ENCODE measurements around the gene GNB1L. TPM values are rescaled to one million over a fixed set of nuclear protein-coding genes. Genes with fewer than 3 reads are reported as not detected.

The GNB1L gene
- total RNA-seq, 2 experiments from 2014 or later, result 3.0 to 6.5 TPM

- H3K9me3 Mint-ChIP-seq, result no peaks in the 10 kb centered on the region
- ATAC-seq (ENCODE audit: poor library complexity) (no peak), DNase-seq (no peak)
- H3K27ac ChIP-seq (ENCODE audit: low read depth in 1 of 2, low read length in 2 of 2), result no peak overlapping the region
- CTCF ChIA-PET, result interaction anchor here (1.8 kb wide), 1 partner anchor 9 kb away, joined by 5 read pairs; no protein-coding TSS in a partner anchor
- H3K9me3 ChIP-seq (ENCODE audit: control insufficient read depth in 1 of 2, insufficient read depth in 1 of 2, low read length in 2 of 2), result no peaks in the 10 kb centered on the region
- H3K27me3 Mint-ChIP-seq, result no peaks in the 10 kb centered on the region
- POLR2A ChIA-PET, result no interaction called here
- H3K4me3 ChIP-seq (ENCODE audit: low read length), result no peak overlapping the region
- H3K36me3 Mint-ChIP-seq (ENCODE audit: low read depth), result no peaks in the 10 kb centered on the region
- H3K4me3 Mint-ChIP-seq, result no peak overlapping the region
- TF ChIP-seq CTCF (IDR thresholded peaks at IDR 0.05), result no peak
- H3K27me3 ChIP-seq (ENCODE audit: control insufficient read depth in 1 of 2, insufficient read depth in 2 of 2, low read length in 2 of 2), result no peaks in the 10 kb centered on the region
- no peak overlapping the region for H3K27ac Mint-ChIP-seq
- H3K36me3 ChIP-seq (ENCODE audit: insufficient read depth, low read length), result no peaks in the 10 kb centered on the region
- no peaks in the 10 kb centered on the region for H3K4me1 Mint-ChIP-seq (ENCODE audit: low read depth)
- H3K4me1 ChIP-seq (ENCODE audit: insufficient read depth, low read length), result no peaks in the 10 kb centered on the region
- intact Hi-C loops (cut with DNase I, micrococcal nuclease), result no loop called here
Observed at GRCh38 chr22:19739448-19739895, 115.2 kb downstream of the GNB1L start.

GRCh38 chr22:19738664-19739447, 115.8 kb downstream of the GNB1L start:
- H3K4me1 Mint-ChIP-seq (ENCODE audit: low read depth), result no peaks in the 10 kb centered on the region
- ATAC-seq (ENCODE audit: poor library complexity) (no peak), DNase-seq (no peak)
- no peaks in the 10 kb centered on the region for H3K36me3 ChIP-seq (ENCODE audit: insufficient read depth, low read length)
- H3K27ac Mint-ChIP-seq, result no peak overlapping the region
- H3K9me3 ChIP-seq (ENCODE audit: control insufficient read depth in 1 of 2, insufficient read depth in 1 of 2, low read length in 2 of 2), result no peaks in the 10 kb centered on the region
- H3K27ac ChIP-seq (ENCODE audit: low read depth in 1 of 2, low read length in 2 of 2), result no peak overlapping the region
- intact Hi-C loops (cut with DNase I, micrococcal nuclease), result no loop called here
- no peaks in the 10 kb centered on the region for H3K4me1 ChIP-seq (ENCODE audit: insufficient read depth, low read length)
- no peak for TF ChIP-seq CTCF (IDR thresholded peaks at IDR 0.05)
- H3K4me3 ChIP-seq (ENCODE audit: low read length), result no peak overlapping the region
- H3K9me3 Mint-ChIP-seq, result no peaks in the 10 kb centered on the region
- H3K36me3 Mint-ChIP-seq (ENCODE audit: low read depth), result no peaks in the 10 kb centered on the region
- CTCF ChIA-PET, result no interaction called here
- no peaks in the 10 kb centered on the region for H3K27me3 Mint-ChIP-seq
- no peaks in the 10 kb centered on the region for H3K27me3 ChIP-seq (ENCODE audit: control insufficient read depth in 1 of 2, insufficient read depth in 2 of 2, low read length in 2 of 2)
- H3K4me3 Mint-ChIP-seq, result no peak overlapping the region
- POLR2A ChIA-PET, result no interaction called here

GRCh38 chr22:19737846-19738663, 116.6 kb downstream of the GNB1L start:
- Histone ChIP-seq H3K27ac (ENCODE audit: low read depth in 1 of 2, low read length in 2 of 2) (no peak overlapping the region), H3K36me3 (ENCODE audit: insufficient read depth, low read length) (no peaks in the 10 kb centered on the region), H3K27me3 (ENCODE audit: control insufficient read depth in 1 of 2, insufficient read depth in 2 of 2, low read length in 2 of 2) (no peaks in the 10 kb centered on the region), H3K4me3 (ENCODE audit: low read length) (no peak overlapping the region), H3K9me3 (ENCODE audit: control insufficient read depth in 1 of 2, insufficient read depth in 1 of 2, low read length in 2 of 2) (no peaks in the 10 kb centered on the region), H3K4me1 (ENCODE audit: insufficient read depth, low read length) (no peaks in the 10 kb centered on the region)
- intact Hi-C loops (cut with DNase I, micrococcal nuclease), result no loop called here
- no peaks in the 10 kb centered on the region for H3K27me3 Mint-ChIP-seq
- no peaks in the 10 kb centered on the region for H3K4me1 Mint-ChIP-seq (ENCODE audit: low read depth)
- no peaks in the 10 kb centered on the region for H3K9me3 Mint-ChIP-seq
- ChIA-PET POLR2A (no interaction called here), CTCF (no interaction called here)
- TF ChIP-seq CTCF (IDR thresholded peaks at IDR 0.05), result no peak
- H3K36me3 Mint-ChIP-seq (ENCODE audit: low read depth), result no peaks in the 10 kb centered on the region
- DNase-seq (no peak), ATAC-seq (ENCODE audit: poor library complexity) (no peak)
- H3K27ac Mint-ChIP-seq, result no peak overlapping the region
- no peak overlapping the region for H3K4me3 Mint-ChIP-seq
